ENCODE measurements around the gene GPR62. TPM values are rescaled to one million over a fixed set of nuclear protein-coding genes. Genes with fewer than 3 reads are reported as not detected.

GPR62 gene
- total and polyA plus RNA-seq, 9 of the 15 experiments (the other 6 are each of a cell fraction or from before 2014, with no cell fraction given), result not detected

- peak; percentile 74 for TF ChIP-seq REST (IDR thresholded peaks at IDR 0.05; ENCODE audit: borderline replicate concordance)
- 0 out of 2 replicates have a peak, but pooled peaks have one; percentile 59 for TF ChIP-seq REST (CRISPR knock-in tag; IDR thresholded peaks at IDR 0.05; ENCODE audit: low read depth)
- TF ChIP-seq JUN (IDR thresholded peaks at IDR 0.05; ENCODE audit: borderline replicate concordance, low read depth, low read length), result peak; percentile 3; the same call in 1 of the 2 replicates
- TF ChIP-seq JUN (CRISPR knock-in tag; IDR thresholded peaks at IDR 0.05; ENCODE audit: borderline replicate concordance), result no peak
- TF ChIP-seq NCOA2 (IDR thresholded peaks at IDR 0.05; ENCODE audit: partially characterized antibody in 2 of 2), result no peak
- TF ChIP-seq RNF2 (IDR thresholded peaks at IDR 0.05), result 0 out of 2 replicates have a peak, but pooled peaks have one; percentile 41
- no peak for TF ChIP-seq NFE2L1 (tag; IDR thresholded peaks at IDR 0.05; ENCODE audit: borderline replicate concordance, low read depth)
- TF ChIP-seq CXXC5 (CRISPR knock-in tag; IDR thresholded peaks at IDR 0.05), result peak; percentile 75
- TF ChIP-seq RNF219 (CRISPR knock-in tag; IDR thresholded peaks at IDR 0.05), result no peak
- TF ChIP-seq ZFP1 (CRISPR knock-in tag; IDR thresholded peaks at IDR 0.05), result no peak
- no peak for TF ChIP-seq RREB1 (CRISPR knock-in tag; IDR thresholded peaks at IDR 0.05)
Observed at GRCh38 chr3:51941798-51942602, 13.2 kb upstream of the GPR62 start, which contains the start of the genes PARP3 and RRP9 (continued).

Measured in K562 (cell line).